HepG2 (cell line): Measurements from ENCODE around the gene NXT1. TPM values are rescaled to one million over a fixed set of nuclear protein-coding genes. Genes with fewer than 3 reads are reported as not detected.

Experiments used
- ATAC-seq: fragments of 200-7000 bp; cut with Tn5 transposase; 3 replicates; pipeline ENCODE4 v1.9.1; 2020; ENCODE audit warnings: mild to moderate bottlenecking, moderate library complexity
- BruUV-seq: library from RNA; stranded (reverse); fragments of 400-500 nt; replicated peaks from 2 replicates; lab custom pipeline; 2021; lab: Mats Ljungman, UMichigan
- CTCF ChIA-PET: fragments of 300-600 bp; formaldehyde crosslinking; extraction: SDS; loops from one replicate; lab custom pipeline; 2021; ENCODE audit warnings: low total read pairs, inconsistent platforms, low intra/inter-chr PET ratio; lab: Yijun Ruan, JAX
- POLR2A ChIA-PET: fragments of 350-600 bp; sonication (Branson Sonifier 250); formaldehyde crosslinking; loops from one replicate; lab custom pipeline; 2020; ENCODE audit warnings: antibody characterized with exemption, inconsistent platforms; lab: Yijun Ruan, JAX
- DNase-seq: peaks from one replicate; pipeline ENCODE4 v3.0.0-alpha.2; 2015; ENCODE audit warnings: low spot score
- FAIRE-seq: peaks from 3 replicates; lab custom pipeline; 2011; peaks lifted over from hg19 to GRCh38; lab: Jason Lieb, UNC
- H2AFZ ChIP-seq: one replicate; pipeline ENCODE4 v1.6.1; 2011; ENCODE audit warnings: low read length, inconsistent platforms
- H3K27ac ChIP-seq: fragments of 300-600 bp; 3 replicates; pipeline ENCODE4 v1.8.0; 2011; ENCODE audit warnings: mixed run types, mild to moderate bottlenecking, mixed read lengths, low read length, inconsistent platforms; ENCODE audit not compliant: insufficient read depth; ENCODE audit errors: extremely low read length
- H3K27me3 ChIP-seq, 2 experiments: fragments of 200-600 bp in 1 of 2; 2 replicates in 1 of 2; 3 replicates in 1 of 2; pipeline versions ENCODE4 v1.6.0 to v1.8.0; 2011; ENCODE audit warnings: low read length in 2 of 2, mild to moderate bottlenecking in 2 of 2, moderate library complexity in 2 of 2, inconsistent platforms in 1 of 2; ENCODE audit not compliant: insufficient read depth in 2 of 2, control insufficient read depth in 1 of 2
- H3K36me3 ChIP-seq, 2 experiments: fragments of 200-600 bp in 1 of 2; replicated peaks in 1 of 2; 2 replicates in 1 of 2; 3 replicates in 1 of 2; pipeline versions ENCODE4 v1.5.1 to v1.8.0; 2011; ENCODE audit warnings: low read length in 2 of 2, inconsistent platforms in 1 of 2; ENCODE audit not compliant: insufficient read depth in 2 of 2, control insufficient read depth in 1 of 2
- H3K4me1 ChIP-seq: 2 replicates; pipeline ENCODE4 v1.5.1; 2012; ENCODE audit warnings: low read length, inconsistent platforms; ENCODE audit not compliant: insufficient read depth
- H3K4me2 ChIP-seq: 2 replicates; pipeline ENCODE4 v1.6.0; 2011; ENCODE audit warnings: low read depth, low read length, inconsistent platforms
- H3K4me3 ChIP-seq, 3 experiments: fragments of 200-600 bp in 1 of 3; sonication (generic), shearing (Covaris generic) in 1 of 3; replicated peaks in 1 of 3; 2 replicates each; pipeline ENCODE4 v1.5.1; 2011 to 2016; ENCODE audit warnings: low read length in 3 of 3, inconsistent platforms in 2 of 3, low read depth in 2 of 3, mild to moderate bottlenecking in 2 of 3, control low read depth in 1 of 3, mixed read lengths in 1 of 3; ENCODE audit not compliant: insufficient read depth in 1 of 3
- H3K79me2 ChIP-seq: one replicate; pipeline ENCODE4 v1.6.1; 2011; ENCODE audit warnings: low read length, inconsistent platforms; ENCODE audit not compliant: insufficient read depth
- H3K9ac ChIP-seq: 2 replicates; pipeline ENCODE4 v1.6.0; 2011; ENCODE audit warnings: mild to moderate bottlenecking, low read depth, low read length, inconsistent platforms; ENCODE audit not compliant: insufficient read depth
- H3K9me3 ChIP-seq: 2 replicates; pipeline ENCODE4 v1.5.1; 2012; ENCODE audit warnings: mild to moderate bottlenecking, low read length
- H4K20me1 ChIP-seq: 2 replicates; pipeline ENCODE4 v1.6.0; 2011; ENCODE audit warnings: inconsistent platforms, mild to moderate bottlenecking, low read length, moderate library complexity; ENCODE audit not compliant: insufficient read depth
- EED ChIP-seq: sonication (generic); formaldehyde crosslinking; IDR thresholded peaks from 2 replicates; pipeline ENCODE4 v1.5.0; 2020; ENCODE audit warnings: mild to moderate bottlenecking, missing genetic modification reagents
- HDAC1 ChIP-seq: sonication (generic); formaldehyde crosslinking; IDR thresholded peaks from 2 replicates; pipeline ENCODE4 v1.5.1; 2020; ENCODE audit warnings: mild to moderate bottlenecking, missing genetic modification reagents
- ZSCAN9 ChIP-seq: IDR thresholded peaks from 2 replicates; pipeline ENCODE4 v1.6.1; 2016; ENCODE audit warnings: borderline replicate concordance
- WGBS: methylation state at CpG from one replicate; pipeline ENCODE4 v1.1.6; 2017; ENCODE audit warnings: low lambda C conversion rate; 5-methylcytosine and 5-hydroxymethylcytosine counted together
- in situ Hi-C: cut with HindIII; loops from 2 replicates; pipeline ENCODE4 v1.10.0; 2017; ENCODE audit warnings: low pct_unique_long_range_greater_than_20kb; ENCODE audit not compliant: extremely low pct_ligation_motif_present
- intact Hi-C: fragments of 100-400 bp; cut with micrococcal nuclease; formaldehyde crosslinking; loops from one replicate; pipeline ENCODE4 v1.10.0; 2022; ENCODE audit not compliant: unreplicated experiment
- polyA plus RNA-seq, 8 experiments: library from polyadenylated mRNA; depleted of rRNA in 3 of 8; stranded (reverse) in 7 of 8; unstranded in 1 of 8; fragments of >200 nt; fragmentation: Illumina TruSeq in 4 of 8; extraction: Trizol in 4 of 8; gene quantifications; 2 replicates each; pipeline versions ENCODE4 v1.2.1 to v1.2.3, GENCODE V29; 2011 to 2016; ENCODE audit warnings: low read depth in 4 of 8, missing spikeins in 1 of 8, mixed read lengths in 1 of 8; ENCODE audit not compliant: insufficient read depth in 1 of 8
- total RNA-seq, 5 experiments: library from RNA; depleted of rRNA; stranded (reverse); fragments of >200 nt; fragmentation: Illumina TruSeq; extraction: Trizol; gene quantifications; 2 replicates each; pipeline ENCODE4 v1.2.3, GENCODE V29; 2016; ENCODE audit warnings: low read depth in 1 of 5
- TF ChIP-seq, protein P1 (sequence below): sonication (generic); formaldehyde crosslinking; IDR thresholded peaks from 2 replicates; pipeline ENCODE4 v1.5.0; 2020; ENCODE audit warnings: mild to moderate bottlenecking, missing genetic modification reagents
- TF ChIP-seq, protein P2 (sequence below): sonication (generic); formaldehyde crosslinking; IDR thresholded peaks from 2 replicates; pipeline ENCODE4 v1.4.0; 2020; ENCODE audit warnings: missing genetic modification reagents

The NXT1 gene
- total and polyA plus RNA-seq, 2 of the 13 experiments (the other 11 are each of a cell fraction or from before 2014, with no cell fraction given): 35.6 to 65.9 TPM

DNA sequence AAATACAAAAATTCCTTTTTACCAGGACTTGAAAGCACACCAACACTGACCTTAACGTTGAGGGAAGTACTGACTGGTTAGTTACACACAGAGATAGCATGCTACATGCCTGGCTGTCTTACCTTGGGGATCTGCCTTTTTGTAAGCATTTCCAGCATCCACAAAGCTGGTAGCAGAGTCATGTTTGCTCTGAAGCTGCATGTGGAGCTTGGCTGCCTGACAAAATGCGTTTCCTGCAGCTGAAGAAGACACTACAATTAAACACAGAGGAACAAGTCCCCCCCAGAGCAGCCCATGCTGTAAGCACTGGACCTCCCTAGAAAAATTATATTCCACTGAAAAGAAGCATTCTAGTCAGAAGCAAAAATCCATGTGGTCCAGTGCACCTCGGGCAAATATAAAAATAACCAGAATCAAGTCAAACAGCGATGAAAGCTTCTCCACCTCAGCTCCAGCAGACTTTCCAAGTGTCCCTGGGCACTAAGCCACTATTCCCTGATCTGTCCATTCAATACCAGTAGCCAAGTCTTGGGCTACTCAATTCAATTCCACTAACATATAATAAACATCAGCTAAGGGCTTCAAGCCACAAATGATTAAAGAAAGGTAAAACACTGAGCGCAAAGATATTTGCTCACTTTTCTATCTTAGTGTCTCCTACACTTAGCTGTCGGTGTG is 46.5 kb downstream of the NXT1 start:
- Histone ChIP-seq H3K9me3 (no peaks in the 10 kb centered on the region), H3K4me1 (no peaks in the 10 kb centered on the region), H3K27ac (no peak overlapping the region), H4K20me1 (no peaks in the 10 kb centered on the region), H3K4me2 (no peak overlapping the region), H3K27me3 (no peaks in the 10 kb centered on the region), H3K79me2 (peaks cover 2% of the 10 kb centered on the region)
- DNase-seq: no peak
- in situ Hi-C loops: no loop called here
- WGBS: 90% methylated on average over 6 of the region's 6 CpGs
- CTCF ChIA-PET: no interaction called here
- TF ChIP-seq EED (no peak), ZSCAN9 (CRISPR knock-in tag) (no peak), HDAC1 (no peak)
- TF ChIP-seq, protein P1, sequence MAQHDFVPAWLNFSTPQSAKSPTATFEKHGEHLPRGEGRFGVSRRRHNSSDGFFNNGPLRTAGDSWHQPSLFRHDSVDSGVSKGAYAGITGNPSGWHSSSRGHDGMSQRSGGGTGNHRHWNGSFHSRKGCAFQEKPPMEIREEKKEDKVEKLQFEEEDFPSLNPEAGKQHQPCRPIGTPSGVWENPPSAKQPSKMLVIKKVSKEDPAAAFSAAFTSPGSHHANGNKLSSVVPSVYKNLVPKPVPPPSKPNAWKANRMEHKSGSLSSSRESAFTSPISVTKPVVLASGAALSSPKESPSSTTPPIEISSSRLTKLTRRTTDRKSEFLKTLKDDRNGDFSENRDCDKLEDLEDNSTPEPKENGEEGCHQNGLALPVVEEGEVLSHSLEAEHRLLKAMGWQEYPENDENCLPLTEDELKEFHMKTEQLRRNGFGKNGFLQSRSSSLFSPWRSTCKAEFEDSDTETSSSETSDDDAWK (CRISPR knock-in tag): no peak
- TF ChIP-seq, protein P2, sequence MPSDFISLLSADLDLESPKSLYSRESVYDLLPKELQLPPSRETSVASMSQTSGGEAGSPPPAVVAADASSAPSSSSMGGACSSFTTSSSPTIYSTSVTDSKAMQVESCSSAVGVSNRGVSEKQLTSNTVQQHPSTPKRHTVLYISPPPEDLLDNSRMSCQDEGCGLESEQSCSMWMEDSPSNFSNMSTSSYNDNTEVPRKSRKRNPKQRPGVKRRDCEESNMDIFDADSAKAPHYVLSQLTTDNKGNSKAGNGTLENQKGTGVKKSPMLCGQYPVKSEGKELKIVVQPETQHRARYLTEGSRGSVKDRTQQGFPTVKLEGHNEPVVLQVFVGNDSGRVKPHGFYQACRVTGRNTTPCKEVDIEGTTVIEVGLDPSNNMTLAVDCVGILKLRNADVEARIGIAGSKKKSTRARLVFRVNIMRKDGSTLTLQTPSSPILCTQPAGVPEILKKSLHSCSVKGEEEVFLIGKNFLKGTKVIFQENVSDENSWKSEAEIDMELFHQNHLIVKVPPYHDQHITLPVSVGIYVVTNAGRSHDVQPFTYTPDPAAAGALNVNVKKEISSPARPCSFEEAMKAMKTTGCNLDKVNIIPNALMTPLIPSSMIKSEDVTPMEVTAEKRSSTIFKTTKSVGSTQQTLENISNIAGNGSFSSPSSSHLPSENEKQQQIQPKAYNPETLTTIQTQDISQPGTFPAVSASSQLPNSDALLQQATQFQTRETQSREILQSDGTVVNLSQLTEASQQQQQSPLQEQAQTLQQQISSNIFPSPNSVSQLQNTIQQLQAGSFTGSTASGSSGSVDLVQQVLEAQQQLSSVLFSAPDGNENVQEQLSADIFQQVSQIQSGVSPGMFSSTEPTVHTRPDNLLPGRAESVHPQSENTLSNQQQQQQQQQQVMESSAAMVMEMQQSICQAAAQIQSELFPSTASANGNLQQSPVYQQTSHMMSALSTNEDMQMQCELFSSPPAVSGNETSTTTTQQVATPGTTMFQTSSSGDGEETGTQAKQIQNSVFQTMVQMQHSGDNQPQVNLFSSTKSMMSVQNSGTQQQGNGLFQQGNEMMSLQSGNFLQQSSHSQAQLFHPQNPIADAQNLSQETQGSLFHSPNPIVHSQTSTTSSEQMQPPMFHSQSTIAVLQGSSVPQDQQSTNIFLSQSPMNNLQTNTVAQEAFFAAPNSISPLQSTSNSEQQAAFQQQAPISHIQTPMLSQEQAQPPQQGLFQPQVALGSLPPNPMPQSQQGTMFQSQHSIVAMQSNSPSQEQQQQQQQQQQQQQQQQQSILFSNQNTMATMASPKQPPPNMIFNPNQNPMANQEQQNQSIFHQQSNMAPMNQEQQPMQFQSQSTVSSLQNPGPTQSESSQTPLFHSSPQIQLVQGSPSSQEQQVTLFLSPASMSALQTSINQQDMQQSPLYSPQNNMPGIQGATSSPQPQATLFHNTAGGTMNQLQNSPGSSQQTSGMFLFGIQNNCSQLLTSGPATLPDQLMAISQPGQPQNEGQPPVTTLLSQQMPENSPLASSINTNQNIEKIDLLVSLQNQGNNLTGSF: no peak
- TF ChIP-seq, all 625 proteins: peak for 0
- FAIRE-seq (no peak), ATAC-seq (no peak)
- POLR2A ChIA-PET: interaction anchor here (0.9 kb wide), 1 partner anchor 39 kb away, joined by 3 read pairs; no protein-coding TSS in a partner anchor
- intact Hi-C loops: no loop called here
- Histone ChIP-seq H3K9ac (no peak overlapping the region), H3K4me3 (no peak overlapping the region), H3K36me3 (peaks cover 30 to 67% of the 10 kb centered on the region in 2 experiments), H2AFZ (no peak overlapping the region)
- BruUV-seq: no TSS peak
